ENCODE results near the gene VAX1.

DNA sequence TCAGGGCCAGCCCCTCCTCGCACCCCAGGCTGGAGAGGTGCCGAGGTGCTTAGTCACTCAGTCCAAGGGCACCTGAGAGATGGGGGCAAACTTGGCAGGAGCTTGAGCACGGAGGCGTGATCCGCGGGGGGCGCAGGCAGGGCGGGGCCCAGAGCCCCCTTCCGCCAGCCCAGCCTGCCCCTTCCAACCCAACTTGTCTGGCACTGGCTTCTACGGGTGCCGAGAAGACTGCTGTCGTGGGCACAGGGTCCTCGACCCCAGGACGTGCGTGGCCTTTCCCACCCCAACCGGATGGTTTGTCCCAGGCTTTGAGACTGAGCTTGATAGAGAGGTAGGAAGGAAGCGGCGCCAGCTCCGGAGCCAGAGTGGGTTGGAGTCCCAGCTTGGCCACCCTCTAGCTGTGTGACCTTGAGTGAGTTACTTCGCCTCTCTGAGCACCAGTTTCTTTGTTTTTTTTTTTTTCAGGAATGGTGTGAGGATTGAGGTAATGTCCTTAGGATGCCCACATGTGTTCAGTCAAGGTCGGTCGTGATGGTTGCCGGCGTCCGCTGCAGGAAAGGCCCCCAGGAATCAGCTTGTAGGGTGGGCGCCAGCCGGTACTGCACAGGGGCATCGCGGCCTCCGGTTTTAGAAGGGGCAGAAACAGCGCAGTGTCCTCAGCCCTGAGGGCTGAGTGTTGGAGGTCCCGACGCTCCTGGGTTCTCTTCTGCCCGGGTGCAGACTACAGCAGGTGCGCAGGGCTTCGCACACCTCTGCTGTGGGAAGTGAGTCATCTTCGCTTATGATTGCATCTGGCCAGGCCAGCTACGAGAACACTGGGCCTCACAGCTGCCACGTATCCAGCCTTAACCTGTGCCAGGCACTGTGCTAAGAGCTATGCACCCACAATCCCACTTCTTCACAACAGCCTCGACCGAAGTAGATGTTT, 28.6 kb upstream of the VAX1 start:
- peak; percentile 31 for TF ChIP-seq EZH2 (IDR thresholded peaks at IDR 0.05; ENCODE audit: borderline replicate concordance, low read length)
- TF ChIP-seq, protein P1, sequence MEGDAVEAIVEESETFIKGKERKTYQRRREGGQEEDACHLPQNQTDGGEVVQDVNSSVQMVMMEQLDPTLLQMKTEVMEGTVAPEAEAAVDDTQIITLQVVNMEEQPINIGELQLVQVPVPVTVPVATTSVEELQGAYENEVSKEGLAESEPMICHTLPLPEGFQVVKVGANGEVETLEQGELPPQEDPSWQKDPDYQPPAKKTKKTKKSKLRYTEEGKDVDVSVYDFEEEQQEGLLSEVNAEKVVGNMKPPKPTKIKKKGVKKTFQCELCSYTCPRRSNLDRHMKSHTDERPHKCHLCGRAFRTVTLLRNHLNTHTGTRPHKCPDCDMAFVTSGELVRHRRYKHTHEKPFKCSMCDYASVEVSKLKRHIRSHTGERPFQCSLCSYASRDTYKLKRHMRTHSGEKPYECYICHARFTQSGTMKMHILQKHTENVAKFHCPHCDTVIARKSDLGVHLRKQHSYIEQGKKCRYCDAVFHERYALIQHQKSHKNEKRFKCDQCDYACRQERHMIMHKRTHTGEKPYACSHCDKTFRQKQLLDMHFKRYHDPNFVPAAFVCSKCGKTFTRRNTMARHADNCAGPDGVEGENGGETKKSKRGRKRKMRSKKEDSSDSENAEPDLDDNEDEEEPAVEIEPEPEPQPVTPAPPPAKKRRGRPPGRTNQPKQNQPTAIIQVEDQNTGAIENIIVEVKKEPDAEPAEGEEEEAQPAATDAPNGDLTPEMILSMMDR (conservative IDR thresholded peaks at IDR 0.05 in 1 of 2, IDR thresholded peaks at IDR 0.05 in 1 of 2; ENCODE audit: extremely low read depth in 1 of 2, insufficient read depth in 1 of 2, low read depth in 1 of 2, low read length in 2 of 2), result no peak
